Mesenchymal stem cell (in vitro differentiated cells and primary cell): Measurements from ENCODE around the gene FARP1.

Experiments
- DNase-seq: peaks from one replicate; pipeline ENCODE4 v3.0.0-alpha.2; 2013
- H2AFZ ChIP-seq: one replicate; pipeline ENCODE4 v1.6.1; 2013; ENCODE audit warnings: low read depth, mild to moderate bottlenecking, control low read depth, inconsistent platforms, low read length, moderate library complexity
- H2AK5ac ChIP-seq: 2 replicates; pipeline ENCODE4 v1.6.1; 2013; ENCODE audit warnings: low read length, moderate library complexity, mild to moderate bottlenecking, inconsistent platforms; ENCODE audit not compliant: severe bottlenecking
- H2BK120ac ChIP-seq: one replicate; pipeline ENCODE4 v1.6.1; 2013; ENCODE audit warnings: low read depth, mild to moderate bottlenecking, inconsistent platforms, low read length, moderate library complexity
- H2BK12ac ChIP-seq, 2 experiments: one replicate each; pipeline ENCODE4 v1.6.1; 2013; ENCODE audit warnings: inconsistent platforms in 2 of 2, low read length in 2 of 2, mild to moderate bottlenecking in 2 of 2, moderate library complexity in 2 of 2, control low read depth in 1 of 2
- H2BK15ac ChIP-seq: one replicate; pipeline ENCODE4 v1.6.1; 2013; ENCODE audit warnings: mild to moderate bottlenecking, low read depth, inconsistent platforms; ENCODE audit not compliant: poor library complexity, severe bottlenecking
- H2BK5ac ChIP-seq: 2 replicates; pipeline ENCODE4 v1.6.1; 2013; ENCODE audit warnings: low read depth, mild to moderate bottlenecking, low read length, control low read depth, inconsistent platforms; ENCODE audit not compliant: poor library complexity, severe bottlenecking
- H3K14ac ChIP-seq, 2 experiments: one replicate each; pipeline ENCODE4 v1.6.1; 2013; ENCODE audit warnings: inconsistent platforms in 2 of 2, low read length in 2 of 2, control low read depth in 1 of 2, mild to moderate bottlenecking in 1 of 2, moderate library complexity in 1 of 2
- H3K18ac ChIP-seq, 2 experiments: one replicate each; pipeline ENCODE4 v1.6.1; 2013; ENCODE audit warnings: inconsistent platforms in 2 of 2, low read length in 2 of 2, control low read depth in 1 of 2, low read depth in 1 of 2, mild to moderate bottlenecking in 1 of 2
- H3K23ac ChIP-seq, 2 experiments: one replicate each; pipeline ENCODE4 v1.6.1; 2013; ENCODE audit warnings: inconsistent platforms in 2 of 2, low read length in 2 of 2, mild to moderate bottlenecking in 2 of 2, moderate library complexity in 2 of 2, control low read depth in 1 of 2
- H3K27ac ChIP-seq: 2 replicates; pipeline ENCODE4 v1.5.1; 2013; ENCODE audit warnings: mild to moderate bottlenecking, moderate library complexity, low read length, control low read depth, inconsistent platforms; ENCODE audit not compliant: poor library complexity, severe bottlenecking
- H3K27me3 ChIP-seq, 2 experiments: 2 replicates each; pipeline versions ENCODE4 v1.6.1 to v1.7.0; 2013; ENCODE audit warnings: low read length in 2 of 2, mild to moderate bottlenecking in 2 of 2, moderate library complexity in 2 of 2, control low read depth in 1 of 2, inconsistent platforms in 1 of 2; ENCODE audit not compliant: control insufficient read depth in 1 of 2, insufficient read depth in 1 of 2
- H3K36me3 ChIP-seq, 2 experiments: 2 replicates each; pipeline versions ENCODE4 v1.6.1 to v1.7.0; 2013; ENCODE audit warnings: low read length in 2 of 2, control low read depth in 1 of 2, inconsistent platforms in 1 of 2, low read depth in 1 of 2, mild to moderate bottlenecking in 1 of 2; ENCODE audit not compliant: insufficient read depth in 2 of 2, control insufficient read depth in 1 of 2
- H3K4ac ChIP-seq, 2 experiments: one replicate each; pipeline ENCODE4 v1.6.1; 2013; ENCODE audit warnings: inconsistent platforms in 2 of 2, low read length in 2 of 2, mild to moderate bottlenecking in 2 of 2, moderate library complexity in 2 of 2, control low read depth in 1 of 2, low read depth in 1 of 2
- H3K4me1 ChIP-seq: 2 replicates; pipeline ENCODE4 v1.6.1; 2013; ENCODE audit warnings: low read depth, low read length, control low read depth; ENCODE audit not compliant: control insufficient read depth, insufficient read depth
- H3K4me2 ChIP-seq: 2 replicates; pipeline ENCODE4 v1.6.1; 2013; ENCODE audit warnings: low read length, mild to moderate bottlenecking, inconsistent platforms; ENCODE audit not compliant: poor library complexity, severe bottlenecking
- H3K4me3 ChIP-seq, 2 experiments: 2 replicates each; pipeline versions ENCODE4 v1.5.1 to v1.7.0; 2013; ENCODE audit warnings: low read length in 2 of 2, mild to moderate bottlenecking in 2 of 2, control low read depth in 1 of 2, low read depth in 1 of 2; ENCODE audit not compliant: insufficient read depth in 1 of 2
- H3K79me1 ChIP-seq: replicated peaks from 2 replicates; pipeline ENCODE4 v1.6.1; 2013; ENCODE audit warnings: mild to moderate bottlenecking, control low read depth, low read length, inconsistent platforms; ENCODE audit not compliant: poor library complexity, severe bottlenecking
- H3K9ac ChIP-seq: 2 replicates; pipeline ENCODE4 v1.7.0; 2013; ENCODE audit warnings: mild to moderate bottlenecking, low read length, moderate library complexity
- H3K9me3 ChIP-seq: 2 replicates; pipeline ENCODE4 v1.7.0; 2013; ENCODE audit warnings: mild to moderate bottlenecking, low read length; ENCODE audit not compliant: control insufficient read depth
- H4K8ac ChIP-seq: one replicate; pipeline ENCODE4 v1.6.1; 2013; ENCODE audit warnings: inconsistent platforms, mild to moderate bottlenecking, low read length, moderate library complexity
- H4K91ac ChIP-seq: one replicate; pipeline ENCODE4 v1.6.1; 2013; ENCODE audit warnings: mild to moderate bottlenecking, low read length, inconsistent platforms
- WGBS: methylation state at CpG from one replicate; pipeline ENCODE4 v1.1.7; 2013; ENCODE audit warnings: mixed read lengths; 5-methylcytosine and 5-hydroxymethylcytosine counted together

The FARP1 gene

GRCh38 chr13:98423417-98423816 is 280.5 kb downstream of the FARP1 start:
- H3K4ac ChIP-seq, result no peak overlapping the region
- H2AK5ac ChIP-seq, result no peak overlapping the region
- H4K8ac ChIP-seq, result no peak overlapping the region
- H2BK12ac ChIP-seq, result no peak overlapping the region
- no peak overlapping the region for H2BK15ac ChIP-seq
- H3K4me3 ChIP-seq, result no peak overlapping the region
- no peaks in the 10 kb centered on the region for H3K27me3 ChIP-seq
- no peak overlapping the region for H2BK5ac ChIP-seq
- H2BK120ac ChIP-seq, result no peak overlapping the region
- H3K23ac ChIP-seq, result no peak overlapping the region
- H3K9me3 ChIP-seq, result no peaks in the 10 kb centered on the region
- no peak overlapping the region for H3K18ac ChIP-seq
- H2AFZ ChIP-seq, result no peak overlapping the region
- no peak overlapping the region for H3K27ac ChIP-seq
- no peak for DNase-seq
- H3K36me3 ChIP-seq, result peaks cover 63 to 65% of the 10 kb centered on the region in 2 experiments
- H3K4me2 ChIP-seq, result no peak overlapping the region
- peaks cover 6% of the 10 kb centered on the region for H3K4me1 ChIP-seq
- 98% methylated on average over 5 of the region's 7 CpGs for WGBS
- no peak overlapping the region for H4K91ac ChIP-seq
- no peak overlapping the region for H3K9ac ChIP-seq
- no peak overlapping the region for H3K14ac ChIP-seq
- peaks cover 29% of the 10 kb centered on the region for H3K79me1 ChIP-seq

- Histone ChIP-seq H2BK5ac (no peak overlapping the region), H3K4me2 (no peak overlapping the region), H3K4ac (no peak overlapping the region), H3K4me1 (peaks cover 17% of the 10 kb centered on the region), H4K91ac (no peak overlapping the region), H3K9me3 (no peaks in the 10 kb centered on the region), H2BK12ac (no peak overlapping the region), H2BK15ac (peak overlapping the region; percentile 53), H3K27me3 (no peaks in the 10 kb centered on the region), H3K9ac (no peak overlapping the region), H4K8ac (no peak overlapping the region), H3K79me1 (peaks cover 22% of the 10 kb centered on the region), H3K23ac (no peak overlapping the region), H3K14ac (no peak overlapping the region), H2BK120ac (no peak overlapping the region), H3K18ac (no peak overlapping the region), H3K4me3 (no peak overlapping the region), H3K36me3 (peaks cover 60 to 67% of the 10 kb centered on the region in 2 experiments), H3K27ac (no peak overlapping the region), H2AK5ac (no peak overlapping the region), H2AFZ (no peak overlapping the region)
- 97% methylated on average over 13 of the region's 13 CpGs for WGBS
- no peak for DNase-seq
Observed at GRCh38 chr13:98427331-98427995, 284.6 kb downstream of the FARP1 start.

- Histone ChIP-seq H2BK15ac (no peak overlapping the region), H3K27ac (no peak overlapping the region), H4K91ac (no peak overlapping the region), H2BK5ac (no peak overlapping the region), H3K27me3 (no peaks in the 10 kb centered on the region), H3K18ac (peak overlapping the region in 1 of 2 experiments; percentile 56), H3K36me3 (peaks cover 52 to 68% of the 10 kb centered on the region in 2 experiments), H2BK120ac (no peak overlapping the region), H3K79me1 (peaks cover 20% of the 10 kb centered on the region), H3K4ac (no peak overlapping the region), H2AK5ac (no peak overlapping the region), H3K4me2 (no peak overlapping the region), H3K4me1 (peaks cover 17% of the 10 kb centered on the region), H3K14ac (no peak overlapping the region), H3K23ac (peak overlapping the region in 1 of 2 experiments; percentile 5), H2BK12ac (no peak overlapping the region), H2AFZ (no peak overlapping the region), H3K9me3 (no peaks in the 10 kb centered on the region), H4K8ac (no peak overlapping the region), H3K9ac (no peak overlapping the region), H3K4me3 (peak overlapping the region in 1 of 2 experiments; percentile 10)
- WGBS, result 93% methylated on average over 15 of the region's 15 CpGs
- DNase-seq, result no peak
Observed at GRCh38 chr13:98428256-98428966, 285.5 kb downstream of the FARP1 start.

- H3K27me3 ChIP-seq, result no peaks in the 10 kb centered on the region
- no peak overlapping the region for H2BK5ac ChIP-seq
- H2BK12ac ChIP-seq, result no peak overlapping the region
- no peak overlapping the region for H2AFZ ChIP-seq
- no peak overlapping the region for H3K14ac ChIP-seq
- no peak overlapping the region for H2BK120ac ChIP-seq
- H4K91ac ChIP-seq, result no peak overlapping the region
- H3K18ac ChIP-seq, result no peak overlapping the region
- no peak overlapping the region for H3K23ac ChIP-seq
- no peak for DNase-seq
- no peak overlapping the region for H3K9ac ChIP-seq
- H4K8ac ChIP-seq, result no peak overlapping the region
- H3K79me1 ChIP-seq, result peaks cover 19% of the 10 kb centered on the region
- 88% methylated on average over 10 of the region's 10 CpGs for WGBS
- H3K36me3 ChIP-seq, result peaks cover 47 to 70% of the 10 kb centered on the region in 2 experiments
- H3K4me3 ChIP-seq, result no peak overlapping the region
- H3K4ac ChIP-seq, result no peak overlapping the region
- H2AK5ac ChIP-seq, result no peak overlapping the region
- no peaks in the 10 kb centered on the region for H3K9me3 ChIP-seq
- no peak overlapping the region for H2BK15ac ChIP-seq
- peaks cover 17% of the 10 kb centered on the region for H3K4me1 ChIP-seq
- H3K27ac ChIP-seq, result no peak overlapping the region
- H3K4me2 ChIP-seq, result no peak overlapping the region
Observed at GRCh38 chr13:98429081-98429480, 286.2 kb downstream of the FARP1 start.
